K562 (cell line): ENCODE data around the gene NR1D1. TPM values are rescaled to one million over a fixed set of nuclear protein-coding genes. Genes with fewer than 3 reads are reported as not detected.

ENCODE experiments used
- HDAC2 ChIP-seq: fragments of 450-650 bp; IDR thresholded peaks from 2 replicates; pipeline ENCODE4 v1.6.1; 2016; ENCODE audit warnings: mild to moderate bottlenecking
- KAT7 ChIP-seq: sonication (generic); formaldehyde crosslinking; IDR thresholded peaks from 2 replicates; pipeline ENCODE4 v1.8.0; 2022; ENCODE audit warnings: missing genetic modification reagents, mild to moderate bottlenecking, borderline replicate concordance
- LCOR ChIP-seq: sonication (generic); formaldehyde crosslinking; IDR thresholded peaks from 2 replicates; pipeline ENCODE4 v1.8.0; 2022; ENCODE audit warnings: mild to moderate bottlenecking, missing genetic modification reagents
- MTA3 ChIP-seq: fragments of 450-650 bp; formaldehyde crosslinking; IDR thresholded peaks from 2 replicates; pipeline ENCODE4 v1.6.1; 2017; ENCODE audit warnings: mild to moderate bottlenecking, borderline replicate concordance
- RBM25 ChIP-seq: fragments of 200-400 bp; formaldehyde crosslinking; IDR thresholded peaks from 2 replicates; pipeline ENCODE4 v1.6.1; 2018; ENCODE audit warnings: low read length, low read depth, moderate library complexity; ENCODE audit not compliant: severe bottlenecking
- SMARCC2 ChIP-seq: fragments of 450-650 bp; IDR thresholded peaks from 2 replicates; pipeline ENCODE4 v1.6.1; 2017; ENCODE audit warnings: antibody characterized with exemption, moderate library complexity, mild to moderate bottlenecking, low read depth
- TEAD4 ChIP-seq, 2 experiments: sonication (generic) in 1 of 2; formaldehyde crosslinking in 1 of 2; IDR thresholded peaks; 2 replicates each; pipeline versions ENCODE4 v1.6.1 to v1.8.0; 2012 to 2022; ENCODE audit warnings: borderline replicate concordance in 1 of 2, inconsistent platforms in 1 of 2, low read length in 1 of 2, mild to moderate bottlenecking in 1 of 2, missing genetic modification reagents in 1 of 2
- ZNF121 ChIP-seq: sonication (generic); formaldehyde crosslinking; conservative IDR thresholded peaks from 2 replicates; pipeline ENCODE4 v1.8.0; 2022; ENCODE audit warnings: missing genetic modification reagents
- ZNF668 ChIP-seq: fragments of 250-450 bp; sonication (Bioruptor Pico); IDR thresholded peaks from 2 replicates; pipeline ENCODE4 v1.8.0; 2022; ENCODE audit warnings: mild to moderate bottlenecking, inconsistent platforms
- polyA plus RNA-seq, 8 experiments: library from polyadenylated mRNA; depleted of rRNA in 4 of 8; stranded (reverse) in 5 of 8; unstranded in 3 of 8; fragments of >200 nt; fragmentation: Nextera tagmentation in 2 of 8; fragmentation: Illumina TruSeq in 1 of 8; extraction: Ambion mirVana in 2 of 8; extraction: Trizol in 1 of 8; gene quantifications; 2 replicates each; pipeline versions ENCODE4 v1.2.1 to v1.2.3, GENCODE V29; 2011 to 2014; ENCODE audit warnings: inconsistent platforms in 1 of 8, missing spikeins in 1 of 8
- total RNA-seq, 7 experiments: library from RNA; depleted of rRNA in 6 of 7; stranded (reverse); fragments of >200 nt in 6 of 7; fragmentation: Illumina TruSeq in 2 of 7; extraction: Trizol in 2 of 7; gene quantifications; 2 replicates each; pipeline versions ENCODE4 v1.2.1 to v1.2.3, GENCODE V29; 2011 to 2021; ENCODE audit warnings: low replicate concordance in 1 of 7
- TF ChIP-seq, protein P1 (sequence below), 2 experiments: fragments of 450-650 bp; IDR thresholded peaks; 2 replicates each; pipeline ENCODE4 v1.6.1; 2018; ENCODE audit warnings: mild to moderate bottlenecking in 2 of 2, low read depth in 1 of 2; ENCODE audit not compliant: partially characterized antibody in 2 of 2
- TF ChIP-seq, protein P2 (sequence below), 2 experiments: fragments of 450-650 bp; formaldehyde crosslinking in 1 of 2; IDR thresholded peaks; 2 replicates each; pipeline versions ENCODE4 v1.4.0 to v1.6.1; 2014 to 2020; ENCODE audit warnings: mild to moderate bottlenecking in 2 of 2, borderline replicate concordance in 1 of 2, low read depth in 1 of 2
- TF ChIP-seq, protein P3 (sequence below): fragments of 450-650 bp; IDR thresholded peaks from 2 replicates; pipeline ENCODE4 v1.7.0; 2016; ENCODE audit warnings: borderline replicate concordance

The NR1D1 gene
- total and polyA plus RNA-seq, 9 of the 15 experiments (the other 6 are each of a cell fraction or from before 2014, with no cell fraction given) = 0.25 to 7.7 (median 0.65) TPM

DNA sequence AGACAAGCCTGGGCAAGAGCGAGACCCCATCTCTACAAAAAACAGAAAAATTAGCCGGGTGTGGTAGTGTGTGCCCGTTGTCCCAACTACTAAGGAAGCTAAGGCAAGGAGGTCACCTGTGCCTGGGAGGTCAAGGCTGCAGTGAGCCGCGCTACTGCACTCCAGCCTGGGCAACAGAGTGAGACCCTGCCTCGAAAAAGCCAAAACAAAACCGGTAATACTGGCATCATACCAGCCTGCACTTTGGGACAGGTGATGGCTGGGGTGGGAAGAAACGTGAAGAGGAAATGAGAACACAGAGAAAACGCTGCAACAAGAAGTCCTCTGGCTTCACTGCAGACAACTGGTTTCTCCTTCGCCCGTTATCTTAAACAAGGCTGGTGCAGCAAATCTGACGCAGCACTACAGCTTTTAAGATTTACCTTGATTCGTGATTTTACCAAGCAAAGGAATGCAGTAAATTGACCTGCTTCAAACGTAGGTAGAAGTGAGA is 39.2 kb upstream of the NR1D1 start (continued):
- TF ChIP-seq, protein P1, sequence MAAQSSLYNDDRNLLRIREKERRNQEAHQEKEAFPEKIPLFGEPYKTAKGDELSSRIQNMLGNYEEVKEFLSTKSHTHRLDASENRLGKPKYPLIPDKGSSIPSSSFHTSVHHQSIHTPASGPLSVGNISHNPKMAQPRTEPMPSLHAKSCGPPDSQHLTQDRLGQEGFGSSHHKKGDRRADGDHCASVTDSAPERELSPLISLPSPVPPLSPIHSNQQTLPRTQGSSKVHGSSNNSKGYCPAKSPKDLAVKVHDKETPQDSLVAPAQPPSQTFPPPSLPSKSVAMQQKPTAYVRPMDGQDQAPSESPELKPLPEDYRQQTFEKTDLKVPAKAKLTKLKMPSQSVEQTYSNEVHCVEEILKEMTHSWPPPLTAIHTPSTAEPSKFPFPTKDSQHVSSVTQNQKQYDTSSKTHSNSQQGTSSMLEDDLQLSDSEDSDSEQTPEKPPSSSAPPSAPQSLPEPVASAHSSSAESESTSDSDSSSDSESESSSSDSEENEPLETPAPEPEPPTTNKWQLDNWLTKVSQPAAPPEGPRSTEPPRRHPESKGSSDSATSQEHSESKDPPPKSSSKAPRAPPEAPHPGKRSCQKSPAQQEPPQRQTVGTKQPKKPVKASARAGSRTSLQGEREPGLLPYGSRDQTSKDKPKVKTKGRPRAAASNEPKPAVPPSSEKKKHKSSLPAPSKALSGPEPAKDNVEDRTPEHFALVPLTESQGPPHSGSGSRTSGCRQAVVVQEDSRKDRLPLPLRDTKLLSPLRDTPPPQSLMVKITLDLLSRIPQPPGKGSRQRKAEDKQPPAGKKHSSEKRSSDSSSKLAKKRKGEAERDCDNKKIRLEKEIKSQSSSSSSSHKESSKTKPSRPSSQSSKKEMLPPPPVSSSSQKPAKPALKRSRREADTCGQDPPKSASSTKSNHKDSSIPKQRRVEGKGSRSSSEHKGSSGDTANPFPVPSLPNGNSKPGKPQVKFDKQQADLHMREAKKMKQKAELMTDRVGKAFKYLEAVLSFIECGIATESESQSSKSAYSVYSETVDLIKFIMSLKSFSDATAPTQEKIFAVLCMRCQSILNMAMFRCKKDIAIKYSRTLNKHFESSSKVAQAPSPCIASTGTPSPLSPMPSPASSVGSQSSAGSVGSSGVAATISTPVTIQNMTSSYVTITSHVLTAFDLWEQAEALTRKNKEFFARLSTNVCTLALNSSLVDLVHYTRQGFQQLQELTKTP (IDR thresholded peaks at IDR 0.05; ENCODE audit: low read depth in 1 of 2, partially characterized antibody in 2 of 2) = peak in 1 of 2 experiments; percentile 19
- peak; percentile 97 for TF ChIP-seq HDAC2
- TF ChIP-seq SMARCC2 = 0 out of 2 replicates have a peak, but pooled peaks have one; percentile 20
- TF ChIP-seq KAT7 (CRISPR knock-in tag) = peak; percentile 14; the same call in 1 of the 2 replicates
- TF ChIP-seq, protein P2, sequence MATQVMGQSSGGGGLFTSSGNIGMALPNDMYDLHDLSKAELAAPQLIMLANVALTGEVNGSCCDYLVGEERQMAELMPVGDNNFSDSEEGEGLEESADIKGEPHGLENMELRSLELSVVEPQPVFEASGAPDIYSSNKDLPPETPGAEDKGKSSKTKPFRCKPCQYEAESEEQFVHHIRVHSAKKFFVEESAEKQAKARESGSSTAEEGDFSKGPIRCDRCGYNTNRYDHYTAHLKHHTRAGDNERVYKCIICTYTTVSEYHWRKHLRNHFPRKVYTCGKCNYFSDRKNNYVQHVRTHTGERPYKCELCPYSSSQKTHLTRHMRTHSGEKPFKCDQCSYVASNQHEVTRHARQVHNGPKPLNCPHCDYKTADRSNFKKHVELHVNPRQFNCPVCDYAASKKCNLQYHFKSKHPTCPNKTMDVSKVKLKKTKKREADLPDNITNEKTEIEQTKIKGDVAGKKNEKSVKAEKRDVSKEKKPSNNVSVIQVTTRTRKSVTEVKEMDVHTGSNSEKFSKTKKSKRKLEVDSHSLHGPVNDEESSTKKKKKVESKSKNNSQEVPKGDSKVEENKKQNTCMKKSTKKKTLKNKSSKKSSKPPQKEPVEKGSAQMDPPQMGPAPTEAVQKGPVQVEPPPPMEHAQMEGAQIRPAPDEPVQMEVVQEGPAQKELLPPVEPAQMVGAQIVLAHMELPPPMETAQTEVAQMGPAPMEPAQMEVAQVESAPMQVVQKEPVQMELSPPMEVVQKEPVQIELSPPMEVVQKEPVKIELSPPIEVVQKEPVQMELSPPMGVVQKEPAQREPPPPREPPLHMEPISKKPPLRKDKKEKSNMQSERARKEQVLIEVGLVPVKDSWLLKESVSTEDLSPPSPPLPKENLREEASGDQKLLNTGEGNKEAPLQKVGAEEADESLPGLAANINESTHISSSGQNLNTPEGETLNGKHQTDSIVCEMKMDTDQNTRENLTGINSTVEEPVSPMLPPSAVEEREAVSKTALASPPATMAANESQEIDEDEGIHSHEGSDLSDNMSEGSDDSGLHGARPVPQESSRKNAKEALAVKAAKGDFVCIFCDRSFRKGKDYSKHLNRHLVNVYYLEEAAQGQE (IDR thresholded peaks at IDR 0.05; ENCODE audit: borderline replicate concordance) = peak; percentile 10; the same call in 1 of the 2 replicates
- TF ChIP-seq, protein P2 (CRISPR knock-in tag; IDR thresholded peaks at IDR 0.05; ENCODE audit: low read depth) = no peak
- peak; percentile 99 for TF ChIP-seq ZNF121 (CRISPR knock-in tag)
- peak; percentile 16 for TF ChIP-seq RBM25
- TF ChIP-seq LCOR (CRISPR knock-in tag) = peak; percentile 18
- TF ChIP-seq MTA3 = peak; percentile 14
- peak; percentile 63; the same call in 1 of the 2 replicates for TF ChIP-seq TEAD4 (IDR thresholded peaks at IDR 0.05; ENCODE audit: low read length)
- no peak for TF ChIP-seq TEAD4 (CRISPR knock-in tag; IDR thresholded peaks at IDR 0.05; ENCODE audit: borderline replicate concordance)
- TF ChIP-seq, protein P3, sequence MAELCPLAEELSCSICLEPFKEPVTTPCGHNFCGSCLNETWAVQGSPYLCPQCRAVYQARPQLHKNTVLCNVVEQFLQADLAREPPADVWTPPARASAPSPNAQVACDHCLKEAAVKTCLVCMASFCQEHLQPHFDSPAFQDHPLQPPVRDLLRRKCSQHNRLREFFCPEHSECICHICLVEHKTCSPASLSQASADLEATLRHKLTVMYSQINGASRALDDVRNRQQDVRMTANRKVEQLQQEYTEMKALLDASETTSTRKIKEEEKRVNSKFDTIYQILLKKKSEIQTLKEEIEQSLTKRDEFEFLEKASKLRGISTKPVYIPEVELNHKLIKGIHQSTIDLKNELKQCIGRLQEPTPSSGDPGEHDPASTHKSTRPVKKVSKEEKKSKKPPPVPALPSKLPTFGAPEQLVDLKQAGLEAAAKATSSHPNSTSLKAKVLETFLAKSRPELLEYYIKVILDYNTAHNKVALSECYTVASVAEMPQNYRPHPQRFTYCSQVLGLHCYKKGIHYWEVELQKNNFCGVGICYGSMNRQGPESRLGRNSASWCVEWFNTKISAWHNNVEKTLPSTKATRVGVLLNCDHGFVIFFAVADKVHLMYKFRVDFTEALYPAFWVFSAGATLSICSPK = 0 out of 2 replicates have a peak, but pooled peaks have one; percentile 47
- TF ChIP-seq ZNF668 (CRISPR knock-in tag) = 0 out of 2 replicates have a peak, but pooled peaks have one; percentile 38
